Effector memory CD4-positive, alpha-beta T cell (primary cell): ENCODE data around the gene EN2.

Source experiments
- DNase-seq, 3 donors: peaks; one replicate each; pipeline ENCODE4 v3.0.0-alpha.2; 2020
- H3K27ac ChIP-seq: 2 replicates; pipeline ENCODE4 v1.7.0; 2013; ENCODE audit warnings: mild to moderate bottlenecking, low read length, moderate library complexity; ENCODE audit not compliant: insufficient read depth, poor library complexity, severe bottlenecking
- H3K27me3 ChIP-seq: replicated peaks from 2 replicates; pipeline ENCODE4 v1.7.0; 2013; ENCODE audit warnings: mild to moderate bottlenecking, low read length; ENCODE audit not compliant: insufficient read depth, control insufficient read depth, poor library complexity, severe bottlenecking
- H3K36me3 ChIP-seq: 2 replicates; pipeline ENCODE4 v1.7.0; 2013; ENCODE audit warnings: mild to moderate bottlenecking, low read length, moderate library complexity; ENCODE audit not compliant: control insufficient read depth, insufficient read depth
- H3K4me1 ChIP-seq: 2 replicates; pipeline ENCODE4 v1.7.0; 2013; ENCODE audit warnings: low read length, mild to moderate bottlenecking; ENCODE audit not compliant: control insufficient read depth, insufficient read depth, poor library complexity, severe bottlenecking
- H3K4me3 ChIP-seq: 2 replicates; pipeline ENCODE4 v1.7.0; 2013; ENCODE audit warnings: low read length, low read depth, mild to moderate bottlenecking; ENCODE audit not compliant: insufficient read depth, poor library complexity, severe bottlenecking
- H3K9me3 ChIP-seq: 2 replicates; pipeline ENCODE4 v1.7.0; 2013; ENCODE audit warnings: mild to moderate bottlenecking, low read length, moderate library complexity; ENCODE audit not compliant: control insufficient read depth

The EN2 gene

GRCh38 chr7:155496267-155497005 is 38.5 kb downstream of the EN2 start:
- H3K4me1 ChIP-seq: no peaks in the 10 kb centered on the region
- H3K4me3 ChIP-seq: no peak overlapping the region
- H3K9me3 ChIP-seq: no peaks in the 10 kb centered on the region
- no peak overlapping the region for H3K27ac ChIP-seq
- H3K36me3 ChIP-seq: no peaks in the 10 kb centered on the region
- DNase-seq: no peak
- H3K27me3 ChIP-seq: peaks cover 3% of the 10 kb centered on the region

- no peaks in the 10 kb centered on the region for H3K9me3 ChIP-seq
- DNase-seq: no peak
- no peak overlapping the region for H3K27ac ChIP-seq
- no peaks in the 10 kb centered on the region for H3K4me1 ChIP-seq
- peaks cover 6% of the 10 kb centered on the region for H3K27me3 ChIP-seq
- no peak overlapping the region for H3K4me3 ChIP-seq
- no peaks in the 10 kb centered on the region for H3K36me3 ChIP-seq
Observed at GRCh38 chr7:155497149-155497901, 39.4 kb downstream of the EN2 start.

DNA sequence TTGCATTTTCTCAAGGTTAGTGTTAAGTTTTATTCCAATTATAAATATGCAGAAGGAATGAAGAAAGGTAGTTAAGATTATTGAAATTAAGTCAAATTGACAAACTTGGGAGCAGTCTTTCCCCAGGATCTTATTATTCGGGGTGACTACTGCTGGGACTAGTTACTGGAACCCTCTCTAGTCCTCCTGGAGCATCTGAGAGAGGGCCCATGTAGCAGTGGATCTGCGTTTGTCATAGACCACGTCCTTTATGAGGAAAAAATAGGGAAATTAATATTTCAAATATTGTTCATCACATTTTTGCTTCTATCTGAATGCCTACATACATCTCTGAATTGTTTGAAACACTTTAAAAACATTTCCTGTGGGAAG is 47.5 kb downstream of the EN2 start:
- no peak overlapping the region for H3K27ac ChIP-seq
- no peak for DNase-seq
- no peaks in the 10 kb centered on the region for H3K36me3 ChIP-seq
- H3K9me3 ChIP-seq: no peaks in the 10 kb centered on the region
- peaks cover 12% of the 10 kb centered on the region for H3K4me1 ChIP-seq
- H3K4me3 ChIP-seq: no peak overlapping the region
- H3K27me3 ChIP-seq: peaks cover 61% of the 10 kb centered on the region

DNA sequence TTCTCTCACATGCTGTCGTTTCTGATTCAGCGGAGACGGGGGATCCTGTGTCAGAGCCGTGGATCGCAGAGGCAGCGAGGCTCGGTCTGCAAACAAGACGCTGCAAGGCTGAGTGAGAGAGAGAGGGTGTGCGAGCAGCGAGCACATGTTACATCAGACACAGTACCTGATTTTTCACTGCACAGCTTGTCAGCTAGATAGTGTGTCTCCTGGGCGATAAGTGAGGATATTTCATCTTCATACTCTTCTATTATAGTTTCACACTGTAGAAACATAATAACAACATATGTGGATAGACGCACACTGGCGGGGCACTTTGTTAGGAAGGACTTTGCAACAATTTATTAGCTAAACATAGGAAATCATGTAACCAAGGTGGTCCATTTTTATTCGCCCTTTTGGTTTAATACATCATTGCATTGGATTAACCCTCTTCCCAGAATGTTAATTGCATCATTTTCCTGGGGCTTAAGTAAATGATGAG is 49.0 kb downstream of the EN2 start:
- H3K36me3 ChIP-seq: no peaks in the 10 kb centered on the region
- H3K4me3 ChIP-seq: no peak overlapping the region
- H3K4me1 ChIP-seq: peaks cover 12% of the 10 kb centered on the region
- DNase-seq: no peak
- no peaks in the 10 kb centered on the region for H3K9me3 ChIP-seq
- H3K27me3 ChIP-seq: peaks cover 56% of the 10 kb centered on the region
- H3K27ac ChIP-seq: no peak overlapping the region

DNA sequence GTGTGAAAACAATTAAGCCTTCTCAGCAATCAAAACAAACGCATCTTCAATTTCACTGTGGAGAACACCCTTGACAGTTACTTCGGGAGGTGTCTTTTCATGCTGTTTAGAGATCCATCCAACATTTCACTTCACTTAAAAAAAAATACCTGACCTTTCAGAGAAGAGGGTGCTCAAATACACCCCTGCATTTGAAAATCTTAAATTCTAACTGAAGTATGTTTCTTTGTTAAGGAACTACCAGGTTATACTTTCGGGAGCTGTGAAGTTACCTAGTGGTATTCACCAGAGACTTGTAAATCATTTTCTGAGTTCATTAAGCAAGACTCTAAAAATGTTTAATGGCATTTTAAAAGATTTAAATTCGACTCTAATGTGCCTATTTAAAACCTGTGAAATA is 49.6 kb downstream of the EN2 start:
- H3K4me3 ChIP-seq: no peak overlapping the region
- no peak overlapping the region for H3K27ac ChIP-seq
- H3K4me1 ChIP-seq: peaks cover 12% of the 10 kb centered on the region
- DNase-seq: no peak
- H3K9me3 ChIP-seq: no peaks in the 10 kb centered on the region
- peaks cover 61% of the 10 kb centered on the region for H3K27me3 ChIP-seq
- H3K36me3 ChIP-seq: no peaks in the 10 kb centered on the region

- Histone ChIP-seq H3K27me3 (peaks cover 56% of the 10 kb centered on the region), H3K9me3 (no peaks in the 10 kb centered on the region), H3K27ac (no peak overlapping the region), H3K4me3 (no peak overlapping the region), H3K4me1 (peaks cover 12% of the 10 kb centered on the region), H3K36me3 (no peaks in the 10 kb centered on the region)
- no peak for DNase-seq
Observed at GRCh38 chr7:155508376-155509358, 50.7 kb downstream of the EN2 start.

- Histone ChIP-seq H3K36me3 (no peaks in the 10 kb centered on the region), H3K4me1 (peaks cover 12% of the 10 kb centered on the region), H3K9me3 (no peaks in the 10 kb centered on the region), H3K27ac (no peak overlapping the region), H3K27me3 (peaks cover 61% of the 10 kb centered on the region), H3K4me3 (no peak overlapping the region)
- DNase-seq: no peak
Observed at GRCh38 chr7:155509359-155509724, 51.4 kb downstream of the EN2 start.

- H3K36me3 ChIP-seq: no peaks in the 10 kb centered on the region
- peaks cover 61% of the 10 kb centered on the region for H3K27me3 ChIP-seq
- no peak overlapping the region for H3K27ac ChIP-seq
- DNase-seq: no peak
- no peaks in the 10 kb centered on the region for H3K9me3 ChIP-seq
- H3K4me1 ChIP-seq: peaks cover 12% of the 10 kb centered on the region
- H3K4me3 ChIP-seq: no peak overlapping the region
Observed at GRCh38 chr7:155509725-155510551, 52.0 kb downstream of the EN2 start.

DNA sequence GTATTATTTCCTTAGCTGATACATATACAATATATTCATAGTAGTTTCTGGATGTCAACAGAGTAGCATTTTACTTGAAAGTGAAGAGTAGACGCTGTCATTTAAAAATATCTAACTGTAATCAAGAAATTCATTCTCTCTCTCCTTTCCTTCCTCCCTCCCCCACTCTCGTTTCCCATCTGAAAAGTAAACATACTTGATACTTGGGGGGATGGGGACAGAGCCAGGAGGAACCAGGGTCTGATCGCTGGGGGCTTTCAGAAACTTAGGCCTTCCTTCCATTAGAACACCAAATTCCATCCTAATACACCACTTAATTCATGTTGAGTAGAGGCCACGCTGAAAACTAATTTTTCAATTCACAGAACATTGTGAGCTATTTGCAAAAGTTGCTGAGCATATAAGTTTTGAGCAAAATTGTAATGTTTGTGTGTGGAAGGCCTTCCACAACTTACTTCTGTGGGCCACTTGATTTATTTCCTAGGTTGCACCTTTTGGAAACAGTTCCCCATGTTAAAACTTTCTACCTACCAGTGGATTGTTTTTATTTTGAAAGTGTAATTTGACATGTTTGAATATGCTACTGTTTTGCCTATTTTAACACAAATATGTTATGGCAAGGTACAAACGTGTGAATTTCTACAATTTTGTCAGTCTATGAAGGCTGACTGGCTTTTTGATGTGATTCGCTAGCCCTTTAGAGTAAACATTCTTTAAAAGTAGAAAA is 53.2 kb downstream of the EN2 start:
- Histone ChIP-seq H3K4me3 (no peak overlapping the region), H3K4me1 (peaks cover 12% of the 10 kb centered on the region), H3K27ac (no peak overlapping the region), H3K36me3 (no peaks in the 10 kb centered on the region), H3K27me3 (peaks cover 56% of the 10 kb centered on the region), H3K9me3 (no peaks in the 10 kb centered on the region)
- no peak for DNase-seq
